Mesendoderm (in vitro differentiated cells): Measurements from ENCODE around the gene BMS1.
A peak's percentile ranks its signal among the peaks of the same experiment; 100 is the strongest.
"Not testable (repeated sequence)": the region's sequence is repeated elsewhere in the genome, so short reads cannot be mapped to it uniquely, and the experiment has no call there.

Source experiments
- DNase-seq: peaks from one replicate; pipeline ENCODE4 v3.0.0; 2013
- H2AK5ac ChIP-seq: 2 replicates; pipeline ENCODE4 v1.6.1; 2013; ENCODE audit warnings: low read length, inconsistent platforms
- H2BK120ac ChIP-seq: 2 replicates; pipeline ENCODE4 v1.6.1; 2013; ENCODE audit warnings: low read depth, mild to moderate bottlenecking, low read length, moderate library complexity, mixed read lengths
- H2BK15ac ChIP-seq: replicated peaks from 2 replicates; pipeline ENCODE4 v1.6.1; 2013; ENCODE audit warnings: low read depth, mild to moderate bottlenecking, moderate library complexity
- H2BK5ac ChIP-seq: 2 replicates; pipeline ENCODE4 v1.6.1; 2013; ENCODE audit warnings: low read length, inconsistent platforms
- H3K18ac ChIP-seq: 2 replicates; pipeline ENCODE4 v1.6.1; 2013; ENCODE audit warnings: mild to moderate bottlenecking, low read length, mixed read lengths
- H3K23ac ChIP-seq: one replicate; pipeline ENCODE4 v1.6.1; 2013; ENCODE audit warnings: low read length
- H3K27ac ChIP-seq: 2 replicates; pipeline ENCODE4 v1.5.1; 2013; ENCODE audit warnings: low read depth, mild to moderate bottlenecking, inconsistent platforms, low read length, moderate library complexity
- H3K27me3 ChIP-seq: 2 replicates; pipeline ENCODE4 v1.6.1; 2013; ENCODE audit warnings: low read length, control low read depth, mild to moderate bottlenecking, inconsistent platforms; ENCODE audit not compliant: insufficient read depth, poor library complexity
- H3K36me3 ChIP-seq: 2 replicates; pipeline ENCODE4 v1.6.1; 2013; ENCODE audit warnings: low read length, inconsistent platforms; ENCODE audit not compliant: control insufficient read depth, insufficient read depth
- H3K4ac ChIP-seq: one replicate; pipeline ENCODE4 v1.6.1; 2013; ENCODE audit warnings: low read depth, mild to moderate bottlenecking, low read length, moderate library complexity
- H3K4me1 ChIP-seq: 2 replicates; pipeline ENCODE4 v1.6.1; 2013; ENCODE audit warnings: low read depth, low read length, inconsistent platforms; ENCODE audit not compliant: control insufficient read depth
- H3K4me2 ChIP-seq: 2 replicates; pipeline ENCODE4 v1.6.1; 2013; ENCODE audit warnings: low read length
- H3K4me3 ChIP-seq: 2 replicates; pipeline ENCODE4 v1.5.1; 2013; ENCODE audit warnings: mild to moderate bottlenecking, low read length
- H3K56ac ChIP-seq: one replicate; pipeline ENCODE4 v1.6.1; 2013; ENCODE audit warnings: low read length
- H3K79me1 ChIP-seq: 2 replicates; pipeline ENCODE4 v1.6.1; 2013; ENCODE audit warnings: low read length, inconsistent platforms
- H3K79me2 ChIP-seq: 2 replicates; pipeline ENCODE4 v1.6.1; 2013; ENCODE audit warnings: mild to moderate bottlenecking, low read length; ENCODE audit not compliant: control insufficient read depth, insufficient read depth
- H3K9ac ChIP-seq: 2 replicates; pipeline ENCODE4 v1.6.1; 2013; ENCODE audit warnings: low read length, inconsistent platforms
- H4K5ac ChIP-seq: one replicate; pipeline ENCODE4 v1.6.1; 2013; ENCODE audit warnings: low read length
- H4K8ac ChIP-seq: one replicate; pipeline ENCODE4 v1.6.1; 2013; ENCODE audit warnings: low read depth, mild to moderate bottlenecking, control low read depth, low read length, moderate library complexity
- WGBS: extraction: QIAGEN DNeasy Blood & Tissue Kit; methylation state at CpG from one replicate; pipeline ENCODE4 v1.1.7; 2013; ENCODE audit warnings: low lambda C conversion rate, missing lambda C conversion rate; ENCODE audit not compliant: insufficient coverage; ENCODE audit errors: extremely low coverage; 5-methylcytosine and 5-hydroxymethylcytosine counted together

Gene BMS1

GRCh38 chr10:42860016-42860415, 77.4 kb downstream of the BMS1 start:
- not testable (repeated sequence) for H2BK120ac ChIP-seq, DNase-seq, H3K23ac ChIP-seq, H3K4me2 ChIP-seq, H3K9ac ChIP-seq, H3K79me1 ChIP-seq, H3K4me3 ChIP-seq, H3K79me2 ChIP-seq, H2BK15ac ChIP-seq, H4K8ac ChIP-seq, H3K4ac ChIP-seq, H4K5ac ChIP-seq, H3K27me3 ChIP-seq, H3K27ac ChIP-seq, H2AK5ac ChIP-seq, H3K4me1 ChIP-seq, H3K56ac ChIP-seq, H3K18ac ChIP-seq, H2BK5ac ChIP-seq, H3K36me3 ChIP-seq
- no CpG with 5 or more reads among the region's 11 CpGs for WGBS

GRCh38 chr10:42862801-42863200, 80.2 kb downstream of the BMS1 start:
- H3K36me3 ChIP-seq, H3K9ac ChIP-seq, H3K23ac ChIP-seq, H3K4me3 ChIP-seq, H3K79me2 ChIP-seq, DNase-seq, H4K5ac ChIP-seq, H3K79me1 ChIP-seq, H3K56ac ChIP-seq, H4K8ac ChIP-seq, H2BK5ac ChIP-seq, H2BK120ac ChIP-seq, H3K18ac ChIP-seq, H3K27ac ChIP-seq, H3K27me3 ChIP-seq, H2AK5ac ChIP-seq, H2BK15ac ChIP-seq, H3K4me1 ChIP-seq, H3K4ac ChIP-seq, H3K4me2 ChIP-seq: not testable (repeated sequence)
- WGBS, result no CpG with 5 or more reads among the region's 6 CpGs

GRCh38 chr10:42864575-42864974, 82.0 kb downstream of the BMS1 start:
- H3K36me3 ChIP-seq, result no peaks in the 10 kb centered on the region
- no peak overlapping the region for H2BK15ac ChIP-seq
- WGBS, result no CpG with 5 or more reads among the region's 8 CpGs
- DNase-seq, result peak; percentile 56
- H3K9ac ChIP-seq, result no peak overlapping the region
- no peak overlapping the region for H3K56ac ChIP-seq
- H4K8ac ChIP-seq, result no peak overlapping the region
- H2AK5ac ChIP-seq, result no peak overlapping the region
- no peak overlapping the region for H2BK120ac ChIP-seq
- H3K4me2 ChIP-seq, result no peak overlapping the region
- H3K23ac ChIP-seq, result no peak overlapping the region
- no peaks in the 10 kb centered on the region for H3K4me1 ChIP-seq
- no peak overlapping the region for H3K18ac ChIP-seq
- H3K27ac ChIP-seq, result no peak overlapping the region
- H2BK5ac ChIP-seq, result no peak overlapping the region
- H3K27me3 ChIP-seq, result no peaks in the 10 kb centered on the region
- no peaks in the 10 kb centered on the region for H3K79me2 ChIP-seq
- no peak overlapping the region for H4K5ac ChIP-seq
- H3K4me3 ChIP-seq, result no peak overlapping the region
- H3K79me1 ChIP-seq, result no peaks in the 10 kb centered on the region
- H3K4ac ChIP-seq, result no peak overlapping the region

GRCh38 chr10:42865716-42866114, 83.1 kb downstream of the BMS1 start:
- H3K4me2 ChIP-seq, result no peak overlapping the region
- no peak overlapping the region for H3K4ac ChIP-seq
- no peak overlapping the region for H2BK5ac ChIP-seq
- no peak overlapping the region for H3K56ac ChIP-seq
- H2BK15ac ChIP-seq, result no peak overlapping the region
- H3K79me1 ChIP-seq, result no peaks in the 10 kb centered on the region
- no peak overlapping the region for H2AK5ac ChIP-seq
- DNase-seq, result no peak
- no peak overlapping the region for H3K18ac ChIP-seq
- H4K5ac ChIP-seq, result no peak overlapping the region
- no peaks in the 10 kb centered on the region for H3K79me2 ChIP-seq
- H3K27me3 ChIP-seq, result no peaks in the 10 kb centered on the region
- no peak overlapping the region for H3K4me3 ChIP-seq
- no peak overlapping the region for H4K8ac ChIP-seq
- H2BK120ac ChIP-seq, result no peak overlapping the region
- H3K9ac ChIP-seq, result no peak overlapping the region
- H3K4me1 ChIP-seq, result no peaks in the 10 kb centered on the region
- no peak overlapping the region for H3K23ac ChIP-seq
- no CpG with 5 or more reads among the region's 18 CpGs for WGBS
- H3K27ac ChIP-seq, result no peak overlapping the region
- no peaks in the 10 kb centered on the region for H3K36me3 ChIP-seq

GRCh38 chr10:42866115-42866995, 83.8 kb downstream of the BMS1 start:
- H2AK5ac ChIP-seq, result no peak overlapping the region
- peak overlapping the region; percentile 56 for H3K4me2 ChIP-seq
- H3K23ac ChIP-seq, result no peak overlapping the region
- no peak overlapping the region for H3K18ac ChIP-seq
- WGBS, result no CpG with 5 or more reads among the region's 87 CpGs
- H3K4me3 ChIP-seq, result no peak overlapping the region
- H3K4ac ChIP-seq, result no peak overlapping the region
- H3K27ac ChIP-seq, result no peak overlapping the region
- H3K79me2 ChIP-seq, result no peaks in the 10 kb centered on the region
- H4K5ac ChIP-seq, result no peak overlapping the region
- no peaks in the 10 kb centered on the region for H3K36me3 ChIP-seq
- H3K79me1 ChIP-seq, result no peaks in the 10 kb centered on the region
- no peak overlapping the region for H4K8ac ChIP-seq
- DNase-seq, result peak; percentile 75
- no peak overlapping the region for H2BK120ac ChIP-seq
- no peaks in the 10 kb centered on the region for H3K27me3 ChIP-seq
- H3K56ac ChIP-seq, result peak overlapping the region; percentile 56
- H2BK15ac ChIP-seq, result no peak overlapping the region
- H3K9ac ChIP-seq, result peak overlapping the region; percentile 27
- no peaks in the 10 kb centered on the region for H3K4me1 ChIP-seq
- no peak overlapping the region for H2BK5ac ChIP-seq

GRCh38 chr10:42867571-42867970, 85.0 kb downstream of the BMS1 start:
- no peak overlapping the region for H3K27ac ChIP-seq
- H3K4me2 ChIP-seq, result no peak overlapping the region
- H3K9ac ChIP-seq, result no peak overlapping the region
- H3K23ac ChIP-seq, result no peak overlapping the region
- H2BK15ac ChIP-seq, result no peak overlapping the region
- H4K5ac ChIP-seq, result no peak overlapping the region
- no peaks in the 10 kb centered on the region for H3K36me3 ChIP-seq
- no peak overlapping the region for H3K56ac ChIP-seq
- H2AK5ac ChIP-seq, result no peak overlapping the region
- no peak overlapping the region for H2BK5ac ChIP-seq
- H3K4me1 ChIP-seq, result no peaks in the 10 kb centered on the region
- H4K8ac ChIP-seq, result no peak overlapping the region
- no peak overlapping the region for H3K18ac ChIP-seq
- H2BK120ac ChIP-seq, result no peak overlapping the region
- no peaks in the 10 kb centered on the region for H3K79me1 ChIP-seq
- H3K4me3 ChIP-seq, result no peak overlapping the region
- no peak overlapping the region for H3K4ac ChIP-seq
- H3K27me3 ChIP-seq, result no peaks in the 10 kb centered on the region
- DNase-seq, result no peak
- H3K79me2 ChIP-seq, result no peaks in the 10 kb centered on the region
- WGBS, result no CpG with 5 or more reads among the region's 9 CpGs
